IgD-negative memory B cell (primary cell): ENCODE data around the gene PLCH1. TPM values are rescaled to one million over a fixed set of nuclear protein-coding genes. Genes with fewer than 3 reads are reported as not detected.

ENCODE experiments used
- H3K27ac Mint-ChIP-seq, 3 donors: one replicate each; pipeline ENCODE4 v1.8.0; 2020 to 2022; ENCODE audit warnings: mild to moderate bottlenecking in 3 of 3, mixed read lengths in 3 of 3, moderate library complexity in 1 of 3
- H3K27me3 Mint-ChIP-seq: one replicate; pipeline ENCODE4 v1.8.0; 2021; ENCODE audit warnings: mixed read lengths
- H3K36me3 Mint-ChIP-seq: one replicate; pipeline ENCODE4 v1.8.0; 2020; ENCODE audit warnings: mild to moderate bottlenecking, mixed read lengths
- H3K4me1 Mint-ChIP-seq, 3 donors: one replicate each; pipeline ENCODE4 v1.8.0; 2020 to 2022; ENCODE audit warnings: mixed read lengths in 3 of 3, mild to moderate bottlenecking in 1 of 3
- H3K4me3 Mint-ChIP-seq, 4 donors: one replicate each; pipeline ENCODE4 v1.8.0; 2020 to 2022; ENCODE audit warnings: mild to moderate bottlenecking in 4 of 4, mixed read lengths in 4 of 4, moderate library complexity in 3 of 4
- H3K9me3 Mint-ChIP-seq, 3 donors: one replicate each; pipeline ENCODE4 v1.8.0; 2020 to 2021; ENCODE audit warnings: mixed read lengths in 3 of 3, mild to moderate bottlenecking in 1 of 3
- polyA plus RNA-seq: library from polyadenylated mRNA; unstranded; fragments of 300-500 nt; fragmentation: Illumina TruSeq; gene quantifications from one replicate; pipeline ENCODE4 v1.2.3, GENCODE V29; 2021

PLCH1 gene
- polyA plus RNA-seq, 1 donor from 2014 or later = not detected

GRCh38 chr3:155738580-155739076 is 6.2 kb downstream of the PLCH1 start:
- Mint-ChIP-seq H3K4me1 (peaks cover 5 to 13% (median 9%) of the 10 kb centered on the region in 3 donors), H3K36me3 (peaks cover 2% of the 10 kb centered on the region), H3K9me3 (peaks cover 0 to 2% (median 0%) of the 10 kb centered on the region in 3 donors), H3K27me3 (peaks cover 30% of the 10 kb centered on the region), H3K4me3 (no peak overlapping the region), H3K27ac (no peak overlapping the region)

- H3K4me1 Mint-ChIP-seq = peaks cover 4 to 12% (median 7%) of the 10 kb centered on the region in 3 donors
- peak overlapping the region in 1 of 4 donors; percentile 16 for H3K4me3 Mint-ChIP-seq
- H3K27me3 Mint-ChIP-seq = peaks cover 26% of the 10 kb centered on the region
- H3K27ac Mint-ChIP-seq = no peak overlapping the region
- H3K9me3 Mint-ChIP-seq = peaks cover 0 to 2% (median 0%) of the 10 kb centered on the region in 3 donors
- peaks cover 2% of the 10 kb centered on the region for H3K36me3 Mint-ChIP-seq
Measured at GRCh38 chr3:155737844-155738460, 6.9 kb downstream of the PLCH1 start.

GRCh38 chr3:155736381-155736780 is 8.5 kb downstream of the PLCH1 start:
- Mint-ChIP-seq H3K4me1 (peaks cover 4 to 12% (median 7%) of the 10 kb centered on the region in 3 donors), H3K27me3 (peaks cover 19% of the 10 kb centered on the region), H3K36me3 (peaks cover 2% of the 10 kb centered on the region), H3K27ac (no peak overlapping the region), H3K4me3 (no peak overlapping the region), H3K9me3 (no peaks in the 10 kb centered on the region)

- Mint-ChIP-seq H3K4me1 (no peaks in the 10 kb centered on the region), H3K27me3 (peaks cover 3% of the 10 kb centered on the region), H3K36me3 (no peaks in the 10 kb centered on the region), H3K4me3 (no peak overlapping the region), H3K27ac (no peak overlapping the region), H3K9me3 (peaks cover 0 to under 1% (median 0%) of the 10 kb centered on the region in 3 donors)
Measured at GRCh38 chr3:155730843-155731242, 14.0 kb downstream of the PLCH1 start.

GRCh38 chr3:155727836-155728235 is 17.0 kb downstream of the PLCH1 start:
- Mint-ChIP-seq H3K27me3 (no peaks in the 10 kb centered on the region), H3K9me3 (peaks cover 0 to 3% (median 0%) of the 10 kb centered on the region in 3 donors), H3K4me3 (no peak overlapping the region), H3K27ac (no peak overlapping the region), H3K36me3 (no peaks in the 10 kb centered on the region), H3K4me1 (no peaks in the 10 kb centered on the region)

- Mint-ChIP-seq H3K4me3 (no peak overlapping the region), H3K4me1 (no peaks in the 10 kb centered on the region), H3K9me3 (peaks cover 3 to 11% (median 8%) of the 10 kb centered on the region in 3 donors), H3K27me3 (no peaks in the 10 kb centered on the region), H3K27ac (no peak overlapping the region), H3K36me3 (no peaks in the 10 kb centered on the region)
Measured at GRCh38 chr3:155714295-155714718, 30.6 kb downstream of the PLCH1 start.

- no peaks in the 10 kb centered on the region for H3K4me1 Mint-ChIP-seq
- H3K27me3 Mint-ChIP-seq = no peaks in the 10 kb centered on the region
- no peaks in the 10 kb centered on the region for H3K36me3 Mint-ChIP-seq
- no peak overlapping the region for H3K27ac Mint-ChIP-seq
- H3K4me3 Mint-ChIP-seq = no peak overlapping the region
- peaks cover 0 to 2% (median 0%) of the 10 kb centered on the region in 3 donors for H3K9me3 Mint-ChIP-seq
Measured at GRCh38 chr3:155712008-155712407, 32.9 kb downstream of the PLCH1 start.

GRCh38 chr3:155704771-155705559 is 39.9 kb downstream of the PLCH1 start:
- no peak overlapping the region for H3K27ac Mint-ChIP-seq
- H3K36me3 Mint-ChIP-seq = no peaks in the 10 kb centered on the region
- no peaks in the 10 kb centered on the region for H3K27me3 Mint-ChIP-seq
- no peaks in the 10 kb centered on the region for H3K9me3 Mint-ChIP-seq
- no peak overlapping the region for H3K4me3 Mint-ChIP-seq
- no peaks in the 10 kb centered on the region for H3K4me1 Mint-ChIP-seq

GRCh38 chr3:155704061-155704460 is 40.8 kb downstream of the PLCH1 start:
- Mint-ChIP-seq H3K27me3 (no peaks in the 10 kb centered on the region), H3K4me1 (no peaks in the 10 kb centered on the region), H3K9me3 (no peaks in the 10 kb centered on the region), H3K36me3 (no peaks in the 10 kb centered on the region), H3K27ac (no peak overlapping the region), H3K4me3 (no peak overlapping the region)

GRCh38 chr3:155702745-155703591 is 41.9 kb downstream of the PLCH1 start:
- H3K36me3 Mint-ChIP-seq = no peaks in the 10 kb centered on the region
- no peak overlapping the region for H3K4me3 Mint-ChIP-seq
- no peaks in the 10 kb centered on the region for H3K9me3 Mint-ChIP-seq
- H3K27ac Mint-ChIP-seq = no peak overlapping the region
- no peaks in the 10 kb centered on the region for H3K4me1 Mint-ChIP-seq
- H3K27me3 Mint-ChIP-seq = no peaks in the 10 kb centered on the region

- H3K4me3 Mint-ChIP-seq = no peak overlapping the region
- H3K4me1 Mint-ChIP-seq = no peaks in the 10 kb centered on the region
- H3K36me3 Mint-ChIP-seq = no peaks in the 10 kb centered on the region
- no peaks in the 10 kb centered on the region for H3K9me3 Mint-ChIP-seq
- no peak overlapping the region for H3K27ac Mint-ChIP-seq
- H3K27me3 Mint-ChIP-seq = no peaks in the 10 kb centered on the region
Measured at GRCh38 chr3:155701882-155702465, 42.9 kb downstream of the PLCH1 start.

GRCh38 chr3:155697542-155697941 is 47.3 kb downstream of the PLCH1 start:
- Mint-ChIP-seq H3K4me3 (no peak overlapping the region), H3K27ac (peak overlapping the region in 1 of 3 donors; percentile 54), H3K36me3 (no peaks in the 10 kb centered on the region), H3K4me1 (no peaks in the 10 kb centered on the region), H3K27me3 (no peaks in the 10 kb centered on the region), H3K9me3 (no peaks in the 10 kb centered on the region)

- no peak overlapping the region for H3K27ac Mint-ChIP-seq
- H3K4me3 Mint-ChIP-seq = no peak overlapping the region
- no peaks in the 10 kb centered on the region for H3K4me1 Mint-ChIP-seq
- no peaks in the 10 kb centered on the region for H3K27me3 Mint-ChIP-seq
- H3K9me3 Mint-ChIP-seq = no peaks in the 10 kb centered on the region
- no peaks in the 10 kb centered on the region for H3K36me3 Mint-ChIP-seq
Measured at GRCh38 chr3:155690921-155691320, 54.0 kb downstream of the PLCH1 start.

- H3K4me1 Mint-ChIP-seq = no peaks in the 10 kb centered on the region
- H3K9me3 Mint-ChIP-seq = no peaks in the 10 kb centered on the region
- no peaks in the 10 kb centered on the region for H3K36me3 Mint-ChIP-seq
- no peak overlapping the region for H3K27ac Mint-ChIP-seq
- no peaks in the 10 kb centered on the region for H3K27me3 Mint-ChIP-seq
- H3K4me3 Mint-ChIP-seq = no peak overlapping the region
Measured at GRCh38 chr3:155688481-155688880, 56.4 kb downstream of the PLCH1 start.

GRCh38 chr3:155683344-155683720 is 61.5 kb downstream of the PLCH1 start:
- no peaks in the 10 kb centered on the region for H3K4me1 Mint-ChIP-seq
- no peaks in the 10 kb centered on the region for H3K36me3 Mint-ChIP-seq
- no peaks in the 10 kb centered on the region for H3K9me3 Mint-ChIP-seq
- no peak overlapping the region for H3K4me3 Mint-ChIP-seq
- H3K27ac Mint-ChIP-seq = no peak overlapping the region
- H3K27me3 Mint-ChIP-seq = peaks cover 2% of the 10 kb centered on the region
